ENCODE measurements around the gene GFER. TPM values are rescaled to one million over a fixed set of nuclear protein-coding genes. Genes with fewer than 3 reads are reported as not detected.

Gene GFER
- total and polyA plus RNA-seq, 9 of the 15 experiments (the other 6 are each of a cell fraction or from before 2014, with no cell fraction given) = 4.3 to 53.7 (median 19.8) TPM

DNA sequence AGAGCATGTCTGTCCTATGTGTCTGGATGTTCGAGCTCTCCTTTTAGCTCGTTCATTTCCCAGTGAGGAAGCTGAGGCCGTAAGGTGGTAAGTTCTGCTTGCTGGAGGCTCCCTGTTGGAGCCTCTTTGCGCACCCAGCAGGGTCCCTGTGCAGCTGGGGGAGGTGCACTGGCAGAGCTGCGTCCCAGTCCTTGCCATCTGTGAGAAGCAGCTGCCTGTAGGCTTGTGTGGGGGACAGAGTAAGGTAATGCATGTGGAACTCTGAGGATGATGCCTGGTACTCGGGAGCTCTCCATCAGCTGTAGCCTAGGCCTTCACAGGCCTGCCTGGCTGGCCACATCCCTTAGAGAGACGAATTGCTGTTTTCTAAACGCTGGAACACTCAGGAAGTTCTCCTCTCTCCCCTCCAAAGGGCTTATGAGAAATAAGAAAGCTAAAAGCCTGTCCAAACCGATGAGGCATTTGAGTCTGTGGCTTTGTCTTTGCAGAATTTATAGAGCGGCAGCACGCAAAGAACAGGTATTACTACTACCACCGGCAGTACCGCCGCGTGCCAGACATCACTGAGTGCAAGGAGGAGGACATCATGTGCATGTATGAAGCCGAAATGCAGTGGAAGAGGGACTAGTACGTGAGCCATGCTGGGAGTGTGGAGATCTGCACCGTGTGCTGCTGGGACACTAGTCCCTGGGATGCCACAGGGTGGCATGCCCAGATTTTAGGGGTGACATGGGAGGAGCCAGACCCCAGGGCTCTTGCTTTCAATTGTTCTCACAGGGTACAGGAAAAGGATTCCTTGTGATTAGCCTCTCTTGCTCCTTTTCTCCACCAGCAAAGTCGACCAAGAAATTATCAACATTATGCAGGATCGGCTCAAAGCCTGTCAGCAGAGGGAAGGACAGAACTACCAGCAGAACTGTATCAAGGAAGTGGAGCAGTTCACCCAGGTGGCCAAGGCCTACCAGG lies 23.0 kb upstream of the GFER start (continued):
- TF ChIP-seq, protein P1, sequence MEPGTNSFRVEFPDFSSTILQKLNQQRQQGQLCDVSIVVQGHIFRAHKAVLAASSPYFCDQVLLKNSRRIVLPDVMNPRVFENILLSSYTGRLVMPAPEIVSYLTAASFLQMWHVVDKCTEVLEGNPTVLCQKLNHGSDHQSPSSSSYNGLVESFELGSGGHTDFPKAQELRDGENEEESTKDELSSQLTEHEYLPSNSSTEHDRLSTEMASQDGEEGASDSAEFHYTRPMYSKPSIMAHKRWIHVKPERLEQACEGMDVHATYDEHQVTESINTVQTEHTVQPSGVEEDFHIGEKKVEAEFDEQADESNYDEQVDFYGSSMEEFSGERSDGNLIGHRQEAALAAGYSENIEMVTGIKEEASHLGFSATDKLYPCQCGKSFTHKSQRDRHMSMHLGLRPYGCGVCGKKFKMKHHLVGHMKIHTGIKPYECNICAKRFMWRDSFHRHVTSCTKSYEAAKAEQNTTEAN (CRISPR knock-in tag; IDR thresholded peaks at IDR 0.05) = no peak
- TF ChIP-seq GABPB1 (CRISPR knock-in tag; IDR thresholded peaks at IDR 0.05) = peak; percentile 68
- no peak for TF ChIP-seq ZNF274 (IDR thresholded peaks at IDR 0.05; ENCODE audit: borderline replicate concordance, low read depth, low read length)
- TF ChIP-seq, protein P2, sequence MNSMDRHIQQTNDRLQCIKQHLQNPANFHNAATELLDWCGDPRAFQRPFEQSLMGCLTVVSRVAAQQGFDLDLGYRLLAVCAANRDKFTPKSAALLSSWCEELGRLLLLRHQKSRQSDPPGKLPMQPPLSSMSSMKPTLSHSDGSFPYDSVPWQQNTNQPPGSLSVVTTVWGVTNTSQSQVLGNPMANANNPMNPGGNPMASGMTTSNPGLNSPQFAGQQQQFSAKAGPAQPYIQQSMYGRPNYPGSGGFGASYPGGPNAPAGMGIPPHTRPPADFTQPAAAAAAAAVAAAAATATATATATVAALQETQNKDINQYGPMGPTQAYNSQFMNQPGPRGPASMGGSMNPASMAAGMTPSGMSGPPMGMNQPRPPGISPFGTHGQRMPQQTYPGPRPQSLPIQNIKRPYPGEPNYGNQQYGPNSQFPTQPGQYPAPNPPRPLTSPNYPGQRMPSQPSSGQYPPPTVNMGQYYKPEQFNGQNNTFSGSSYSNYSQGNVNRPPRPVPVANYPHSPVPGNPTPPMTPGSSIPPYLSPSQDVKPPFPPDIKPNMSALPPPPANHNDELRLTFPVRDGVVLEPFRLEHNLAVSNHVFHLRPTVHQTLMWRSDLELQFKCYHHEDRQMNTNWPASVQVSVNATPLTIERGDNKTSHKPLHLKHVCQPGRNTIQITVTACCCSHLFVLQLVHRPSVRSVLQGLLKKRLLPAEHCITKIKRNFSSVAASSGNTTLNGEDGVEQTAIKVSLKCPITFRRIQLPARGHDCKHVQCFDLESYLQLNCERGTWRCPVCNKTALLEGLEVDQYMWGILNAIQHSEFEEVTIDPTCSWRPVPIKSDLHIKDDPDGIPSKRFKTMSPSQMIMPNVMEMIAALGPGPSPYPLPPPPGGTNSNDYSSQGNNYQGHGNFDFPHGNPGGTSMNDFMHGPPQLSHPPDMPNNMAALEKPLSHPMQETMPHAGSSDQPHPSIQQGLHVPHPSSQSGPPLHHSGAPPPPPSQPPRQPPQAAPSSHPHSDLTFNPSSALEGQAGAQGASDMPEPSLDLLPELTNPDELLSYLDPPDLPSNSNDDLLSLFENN (IDR thresholded peaks at IDR 0.05; ENCODE audit: low read depth in 2 of 2, low read length in 2 of 2) = no peak
- TF ChIP-seq ZNF445 (CRISPR knock-in tag; IDR thresholded peaks at IDR 0.05; ENCODE audit: low read depth) = 0 out of 2 replicates have a peak, but pooled peaks have one; percentile 59
- TF ChIP-seq, protein P3, sequence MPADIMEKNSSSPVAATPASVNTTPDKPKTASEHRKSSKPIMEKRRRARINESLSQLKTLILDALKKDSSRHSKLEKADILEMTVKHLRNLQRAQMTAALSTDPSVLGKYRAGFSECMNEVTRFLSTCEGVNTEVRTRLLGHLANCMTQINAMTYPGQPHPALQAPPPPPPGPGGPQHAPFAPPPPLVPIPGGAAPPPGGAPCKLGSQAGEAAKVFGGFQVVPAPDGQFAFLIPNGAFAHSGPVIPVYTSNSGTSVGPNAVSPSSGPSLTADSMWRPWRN (IDR thresholded peaks at IDR 0.05; ENCODE audit: low read depth) = no peak
- no peak for TF ChIP-seq SNIP1 (IDR thresholded peaks at IDR 0.05; ENCODE audit: low read depth)
- TF ChIP-seq FOXJ3 (CRISPR knock-in tag; IDR thresholded peaks at IDR 0.05) = no peak
